SU-DHL-6 (cell line): ENCODE measurements around the gene C19orf81.

Experiments used
- H2AFZ ChIP-seq: fragments of 200-600 bp; sonication (generic); 2 replicates; pipeline ENCODE4 v1.6.1; 2014; ENCODE audit warnings: low read depth, mild to moderate bottlenecking, moderate library complexity, mixed read lengths, antibody characterized with exemption, low read length; ENCODE audit not compliant: severe bottlenecking
- H3F3A ChIP-seq: fragments of 200-600 bp; shearing (Covaris generic); 2 replicates; pipeline ENCODE4 v1.6.0; 2016; ENCODE audit warnings: antibody characterized with exemption, mild to moderate bottlenecking; ENCODE audit not compliant: insufficient read depth
- H3K27ac ChIP-seq: fragments of 200-600 bp; sonication (generic); 2 replicates; pipeline ENCODE4 v1.5.1; 2016; ENCODE audit warnings: low read depth, mild to moderate bottlenecking, low read length, moderate library complexity, mixed read lengths
- H3K27me3 ChIP-seq: fragments of 200-600 bp; sonication (generic), shearing (Covaris generic); 2 replicates; pipeline ENCODE4 v1.6.0; 2014; ENCODE audit warnings: mild to moderate bottlenecking, low read length
- H3K36me3 ChIP-seq: fragments of 200-600 bp; sonication (generic); 2 replicates; pipeline ENCODE4 v1.6.1; 2014; ENCODE audit warnings: mild to moderate bottlenecking, low read length, mixed read lengths
- H3K4me2 ChIP-seq: fragments of 300-600, 200-600 bp; shearing (Covaris generic), sonication (generic); 2 replicates; pipeline ENCODE4 v1.6.0; 2014; ENCODE audit warnings: low read length, low read depth, mild to moderate bottlenecking; ENCODE audit not compliant: poor library complexity, severe bottlenecking
- H3K4me3 ChIP-seq: fragments of 200-600 bp; sonication (generic); 2 replicates; pipeline ENCODE4 v1.5.1; 2014; ENCODE audit warnings: antibody characterized with exemption, low read length, mild to moderate bottlenecking, mixed read lengths; ENCODE audit not compliant: insufficient read depth, poor library complexity, severe bottlenecking
- H3K79me2 ChIP-seq: fragments of 200-600 bp; sonication (generic); 2 replicates; pipeline ENCODE4 v1.6.1; 2014; ENCODE audit warnings: mild to moderate bottlenecking, low read length, moderate library complexity; ENCODE audit not compliant: insufficient read depth
- H3K9ac ChIP-seq: fragments of 200-600 bp; sonication (generic); 2 replicates; pipeline ENCODE4 v1.7.0; 2014; ENCODE audit warnings: mild to moderate bottlenecking, low read length
- H3K9me2 ChIP-seq: fragments of 200-600 bp; sonication (generic); replicated peaks from 2 replicates; pipeline ENCODE4 v1.6.1; 2014; ENCODE audit warnings: low read length; ENCODE audit not compliant: insufficient read depth
- H3K9me3 ChIP-seq: fragments of 200-600 bp; sonication (generic); 2 replicates; pipeline ENCODE4 v1.6.1; 2014; ENCODE audit warnings: low read length, mixed read lengths; ENCODE audit not compliant: insufficient read depth
- H4K20me1 ChIP-seq: fragments of 200-600 bp; sonication (generic); 2 replicates; pipeline ENCODE4 v1.6.1; 2014; ENCODE audit warnings: low read depth, mild to moderate bottlenecking, antibody characterized with exemption, low read length, moderate library complexity, mixed read lengths
- CTCF ChIP-seq: fragments of 200-600 bp; sonication (generic); IDR thresholded peaks from one replicate; pipeline ENCODE4 v1.5.1; 2017; ENCODE audit warnings: antibody characterized with exemption, mild to moderate bottlenecking, low read length, moderate library complexity; ENCODE audit not compliant: insufficient read depth, poor library complexity, severe bottlenecking
- EZH2phosphoT487 ChIP-seq: fragments of 200-600 bp; sonication (generic), shearing (Covaris generic); conservative IDR thresholded peaks from 2 replicates; pipeline ENCODE4 v1.6.1; 2018; ENCODE audit warnings: mild to moderate bottlenecking, antibody characterized with exemption, low read length, moderate library complexity, mixed read lengths

C19orf81 gene

GRCh38 chr19:50661766-50662650, 12.8 kb downstream of the C19orf81 start:
- Histone ChIP-seq H3K9me3 (no peaks in the 10 kb centered on the region), H3K27ac (no peak overlapping the region), H3K9ac (no peak overlapping the region), H2AFZ (no peak overlapping the region), H3K79me2 (no peaks in the 10 kb centered on the region), H3K4me2 (no peak overlapping the region), H3F3A (no peaks in the 10 kb centered on the region), H3K4me3 (no peak overlapping the region), H3K36me3 (no peaks in the 10 kb centered on the region), H4K20me1 (no peaks in the 10 kb centered on the region), H3K9me2 (no peaks in the 10 kb centered on the region), H3K27me3 (no peaks in the 10 kb centered on the region)
- TF ChIP-seq CTCF = no peak

DNA sequence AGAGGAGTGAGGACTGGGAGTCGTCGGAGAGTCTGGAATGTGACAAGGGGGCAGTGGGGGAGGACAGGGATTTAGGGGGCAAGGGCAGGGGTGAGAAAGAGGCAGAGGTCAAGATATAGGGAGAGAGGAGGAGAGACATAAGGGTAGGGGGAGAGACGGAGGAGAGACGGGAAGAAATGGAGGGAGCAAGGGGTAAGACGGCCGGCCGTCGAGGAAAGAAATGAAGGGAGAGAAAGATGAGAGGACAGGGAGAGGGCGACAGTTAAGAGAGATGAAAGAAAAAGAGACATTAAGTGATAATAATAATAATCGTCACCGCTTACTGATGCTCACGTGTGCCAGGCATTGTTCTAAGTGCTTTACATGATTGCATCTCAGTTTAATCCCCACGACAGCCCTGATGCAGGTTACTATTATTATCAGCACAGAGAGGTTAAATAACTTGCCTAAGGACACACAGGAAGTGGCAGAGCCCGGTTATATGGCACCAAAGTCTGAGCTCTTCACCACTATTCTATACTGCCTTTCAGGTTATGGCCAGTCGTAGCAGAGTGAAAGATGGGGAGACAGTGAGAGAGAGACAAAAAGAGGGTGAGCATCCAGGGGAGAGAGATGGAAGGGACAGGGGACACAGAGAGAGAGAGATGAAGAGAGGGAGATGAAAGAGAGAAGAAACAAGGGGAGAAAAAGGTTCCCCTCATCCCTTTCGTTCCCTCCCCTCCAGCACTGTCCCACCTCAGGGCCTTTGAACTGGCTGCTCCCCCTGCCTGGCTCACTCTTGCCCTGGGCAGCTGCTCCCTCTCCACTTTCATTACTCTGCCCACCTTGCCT, 13.6 kb downstream of the C19orf81 start:
- Histone ChIP-seq H3K4me3 (no peak overlapping the region), H3K27ac (no peak overlapping the region), H3K4me2 (no peak overlapping the region), H3K9ac (no peak overlapping the region), H3K36me3 (no peaks in the 10 kb centered on the region), H3K9me2 (no peaks in the 10 kb centered on the region), H4K20me1 (no peaks in the 10 kb centered on the region), H3K79me2 (no peaks in the 10 kb centered on the region), H3F3A (no peaks in the 10 kb centered on the region), H3K27me3 (no peaks in the 10 kb centered on the region), H3K9me3 (no peaks in the 10 kb centered on the region), H2AFZ (no peak overlapping the region)
- TF ChIP-seq CTCF = no peak
- no peak for TF ChIP-seq EZH2phosphoT487

DNA sequence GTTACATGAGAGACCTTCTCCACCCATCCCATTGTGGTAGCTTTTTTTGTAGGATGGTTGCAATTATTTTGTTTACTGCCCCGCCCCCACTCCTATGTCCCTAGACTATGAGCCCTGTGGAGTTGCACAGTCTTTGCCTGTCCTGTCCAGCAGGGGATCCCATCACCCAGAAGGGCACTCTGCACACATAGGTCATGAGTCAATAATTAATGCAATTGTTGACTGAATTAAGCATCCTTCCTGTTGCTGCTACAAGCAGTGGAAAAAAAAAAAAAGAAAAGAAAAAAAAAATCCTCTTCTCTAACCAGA, 14.2 kb downstream of the C19orf81 start:
- H3K36me3 ChIP-seq = no peaks in the 10 kb centered on the region
- no peak overlapping the region for H3K9ac ChIP-seq
- no peak overlapping the region for H3K4me3 ChIP-seq
- H4K20me1 ChIP-seq = no peaks in the 10 kb centered on the region
- H3K27me3 ChIP-seq = no peaks in the 10 kb centered on the region
- no peak overlapping the region for H2AFZ ChIP-seq
- H3F3A ChIP-seq = no peaks in the 10 kb centered on the region
- TF ChIP-seq EZH2phosphoT487 = no peak
- TF ChIP-seq CTCF = no peak
- H3K4me2 ChIP-seq = no peak overlapping the region
- H3K9me3 ChIP-seq = no peaks in the 10 kb centered on the region
- no peaks in the 10 kb centered on the region for H3K79me2 ChIP-seq
- no peaks in the 10 kb centered on the region for H3K9me2 ChIP-seq
- H3K27ac ChIP-seq = no peak overlapping the region
